Measurements from ENCODE around the gene AKT1S1.

DNA sequence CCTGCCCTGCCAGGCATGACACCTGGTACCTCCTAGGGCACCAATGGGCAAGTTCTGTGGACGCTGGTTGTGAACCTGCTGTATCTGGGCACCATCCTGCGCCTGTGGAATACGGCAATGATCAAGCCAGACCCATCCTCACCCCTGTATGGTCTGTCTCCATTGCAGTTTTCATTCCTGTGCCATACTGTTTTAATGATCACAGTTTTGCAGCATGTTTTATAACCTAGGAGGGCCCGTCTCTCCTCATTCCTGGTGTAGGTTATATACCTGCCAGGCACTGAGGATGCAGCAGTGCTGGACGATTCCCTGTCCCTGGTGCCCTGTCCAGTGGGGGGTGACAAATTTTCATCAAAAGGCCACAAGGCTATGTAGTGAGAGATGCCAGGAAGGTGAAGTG, 5.9 kb upstream of the AKT1S1 start:
- TF ChIP-seq POLR2A (IDR thresholded peaks at IDR 0.05) (no peak), CTCF (IDR thresholded peaks at IDR 0.05) (no peak)
